Testis (tissue), 3 donors: ENCODE results near the gene NPLOC4. TPM values are rescaled to one million over a fixed set of nuclear protein-coding genes. Genes with fewer than 3 reads are reported as not detected.

Source experiments
- DNase-seq: peaks from one replicate; pipeline ENCODE4 v3.0.0-alpha.2; 2019
- H3K27ac ChIP-seq, 2 donors: fragments of 200-600 bp; sonication (generic); one replicate each; pipeline ENCODE4 v1.5.1; 2019
- H3K27me3 ChIP-seq: fragments of 200-600 bp; sonication (generic); one replicate; pipeline ENCODE4 v1.5.1; 2019
- H3K36me3 ChIP-seq: fragments of 200-600 bp; sonication (generic); one replicate; pipeline ENCODE4 v1.5.1; 2017; ENCODE audit warnings: low read depth; ENCODE audit errors: missing control alignments
- H3K4me1 ChIP-seq: fragments of 200-600 bp; sonication (generic); one replicate; pipeline ENCODE4 v1.5.1; 2019
- H3K4me3 ChIP-seq, 2 donors: fragments of 200-600 bp; sonication (generic); one replicate each; pipeline ENCODE4 v1.5.1; 2017 to 2019
- H3K9me3 ChIP-seq: fragments of 200-600 bp; sonication (generic); one replicate; pipeline ENCODE4 v1.5.1; 2017
- POLR2A ChIP-seq: fragments of 450-650 bp; IDR thresholded peaks from one replicate; pipeline ENCODE4 v1.6.1; 2017; ENCODE audit warnings: antibody characterized with exemption, mild to moderate bottlenecking, moderate library complexity
- WGBS, 2 donors: methylation state at CpG; one replicate each; pipeline ENCODE4 v1.1.5; 2018; 5-methylcytosine and 5-hydroxymethylcytosine counted together
- intact Hi-C: fragments of 100-400 bp; cut with DNase I; formaldehyde crosslinking; loops from one replicate; pipeline ENCODE4 v1.15.1; 2023; ENCODE audit warnings: low total_unique reads
- polyA plus RNA-seq: library from polyadenylated mRNA; stranded (reverse); fragments of 350-450 nt; fragmentation: Illumina TruSeq; extraction: RNeasy Lipid Tissue Mini Kit (QIAGEN cat#74804); gene quantifications from one replicate; pipeline ENCODE4 v1.2.3, GENCODE V29; 2014; ENCODE audit warnings: low read depth, low replicate concordance; ENCODE audit not compliant: insufficient read depth
- total RNA-seq, 2 donors: library from RNA; depleted of rRNA; stranded (reverse); fragments of >200 nt; gene quantifications; one replicate each; pipeline ENCODE4 v1.2.3, GENCODE V29; 2016
- TF ChIP-seq, protein P1 (sequence below), 3 experiments: fragments of 450-650 bp in 2 of 3; fragments of 200-600 bp in 1 of 3; sonication (generic) in 1 of 3; IDR thresholded peaks; one replicate each; pipeline ENCODE4 v1.5.1; 2016 to 2019; ENCODE audit warnings: antibody characterized with exemption in 3 of 3, mild to moderate bottlenecking in 2 of 3, moderate library complexity in 1 of 3

NPLOC4 gene
- total and polyA plus RNA-seq, 3 donors from 2014 or later: 106 to 130 (median 122) TPM

DNA sequence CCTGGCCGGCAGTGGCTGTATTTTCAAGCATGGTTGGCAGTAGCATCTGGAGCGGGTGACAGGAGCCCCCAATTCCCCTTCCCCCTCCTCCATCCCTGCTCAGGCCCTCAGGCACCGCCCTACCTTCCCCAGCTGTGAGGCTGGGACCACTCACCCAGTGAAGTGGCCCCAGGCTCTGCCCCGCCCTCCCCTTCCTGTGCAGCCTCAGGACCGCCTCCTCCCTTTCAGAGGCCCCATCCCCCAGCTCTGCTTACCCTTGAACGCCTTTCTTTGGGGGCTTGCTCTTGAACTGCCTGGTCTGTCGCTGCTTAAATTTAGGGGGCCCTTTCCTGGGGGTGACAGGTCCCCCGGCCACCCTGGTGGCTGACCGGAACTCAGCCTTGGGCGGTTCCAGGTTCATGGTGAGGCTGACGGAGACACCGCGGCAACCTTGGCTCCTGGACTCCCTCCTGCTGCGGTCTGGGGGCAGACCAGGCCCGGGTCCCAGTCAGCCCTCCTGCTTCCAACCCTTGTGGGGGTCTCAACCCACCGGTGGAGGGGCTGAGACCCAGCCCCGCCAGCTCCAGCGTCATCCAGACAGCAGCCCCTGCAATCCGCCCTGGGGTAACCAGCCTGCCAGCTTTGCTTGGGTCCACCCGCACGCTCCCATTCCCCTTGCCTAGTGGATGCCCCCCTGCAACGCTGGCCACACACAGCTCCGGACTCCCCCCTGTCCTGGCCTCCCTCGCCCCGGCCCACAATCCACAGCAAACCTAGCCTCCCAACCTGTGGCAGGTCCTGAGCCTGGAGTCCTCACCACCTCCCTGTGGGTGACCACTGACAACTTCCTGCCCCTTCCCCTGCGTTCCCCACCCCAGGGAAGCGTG is 16.2 kb upstream of the NPLOC4 start:
- H3K27ac ChIP-seq: no peak overlapping the region
- H3K36me3 ChIP-seq: no peaks in the 10 kb centered on the region
- no peaks in the 10 kb centered on the region for H3K9me3 ChIP-seq
- H3K27me3 ChIP-seq: no peaks in the 10 kb centered on the region
- 46 to 47% methylated on average over 24 to 27 of the region's 27 CpGs for WGBS, 2 donors
- DNase-seq: no peak
- no peak overlapping the region for H3K4me3 ChIP-seq
- H3K4me1 ChIP-seq: no peaks in the 10 kb centered on the region
- intact Hi-C loops: no loop called here
- no peak for TF ChIP-seq POLR2A
- TF ChIP-seq, protein P1, sequence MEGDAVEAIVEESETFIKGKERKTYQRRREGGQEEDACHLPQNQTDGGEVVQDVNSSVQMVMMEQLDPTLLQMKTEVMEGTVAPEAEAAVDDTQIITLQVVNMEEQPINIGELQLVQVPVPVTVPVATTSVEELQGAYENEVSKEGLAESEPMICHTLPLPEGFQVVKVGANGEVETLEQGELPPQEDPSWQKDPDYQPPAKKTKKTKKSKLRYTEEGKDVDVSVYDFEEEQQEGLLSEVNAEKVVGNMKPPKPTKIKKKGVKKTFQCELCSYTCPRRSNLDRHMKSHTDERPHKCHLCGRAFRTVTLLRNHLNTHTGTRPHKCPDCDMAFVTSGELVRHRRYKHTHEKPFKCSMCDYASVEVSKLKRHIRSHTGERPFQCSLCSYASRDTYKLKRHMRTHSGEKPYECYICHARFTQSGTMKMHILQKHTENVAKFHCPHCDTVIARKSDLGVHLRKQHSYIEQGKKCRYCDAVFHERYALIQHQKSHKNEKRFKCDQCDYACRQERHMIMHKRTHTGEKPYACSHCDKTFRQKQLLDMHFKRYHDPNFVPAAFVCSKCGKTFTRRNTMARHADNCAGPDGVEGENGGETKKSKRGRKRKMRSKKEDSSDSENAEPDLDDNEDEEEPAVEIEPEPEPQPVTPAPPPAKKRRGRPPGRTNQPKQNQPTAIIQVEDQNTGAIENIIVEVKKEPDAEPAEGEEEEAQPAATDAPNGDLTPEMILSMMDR (IDR thresholded peaks at IDR 0.05): no peak

DNA sequence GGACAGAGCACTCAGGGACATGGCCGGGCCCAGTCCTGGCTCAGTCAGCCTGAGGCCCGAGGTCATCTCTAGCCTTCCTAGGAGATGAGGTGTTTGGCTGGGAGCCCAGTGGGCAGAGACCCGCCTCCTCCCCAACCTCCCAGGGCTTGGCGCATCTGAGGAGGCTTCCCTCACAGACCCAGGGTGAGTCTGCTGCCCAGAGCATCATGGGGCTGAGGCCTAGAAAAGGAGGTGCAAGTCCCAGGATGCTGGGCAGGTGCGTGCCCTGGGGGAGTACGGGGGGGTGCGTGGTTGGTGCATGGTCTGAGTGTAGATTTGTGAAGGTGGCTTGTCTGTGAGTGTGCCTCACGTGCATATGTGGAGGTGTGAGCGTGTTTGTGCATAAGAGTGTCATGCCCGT is 14.8 kb upstream of the NPLOC4 start:
- TF ChIP-seq POLR2A: no peak
- TF ChIP-seq, protein P1 (IDR thresholded peaks at IDR 0.05): no peak
- H3K4me3 ChIP-seq: no peak overlapping the region
- no peak overlapping the region for H3K27ac ChIP-seq
- no peaks in the 10 kb centered on the region for H3K36me3 ChIP-seq
- intact Hi-C loops: no loop called here
- no peaks in the 10 kb centered on the region for H3K9me3 ChIP-seq
- WGBS, 2 donors: 67 to 88% methylated on average over 10 of the region's 10 CpGs
- no peaks in the 10 kb centered on the region for H3K27me3 ChIP-seq
- DNase-seq: peak; percentile 34
- H3K4me1 ChIP-seq: no peaks in the 10 kb centered on the region

DNA sequence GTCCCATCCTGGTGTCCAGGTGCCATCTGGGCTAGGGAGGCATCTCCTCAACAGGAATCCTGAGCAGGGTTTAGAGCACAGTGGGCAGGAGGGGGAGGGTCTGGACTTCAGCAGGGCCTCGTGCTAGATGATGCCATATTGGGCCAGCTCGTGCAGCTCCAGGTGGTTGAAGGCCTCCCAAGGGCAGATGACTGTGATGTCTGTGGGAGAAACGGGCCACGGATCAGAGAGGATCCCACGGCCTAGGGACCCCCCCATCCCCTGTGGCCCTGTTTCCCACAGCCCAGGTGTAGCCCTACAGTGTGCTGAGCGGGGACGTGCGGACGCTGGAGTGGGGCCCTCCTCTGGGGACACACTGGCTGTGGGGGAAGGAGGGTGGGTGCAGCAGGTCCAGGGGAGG is 14.0 kb upstream of the NPLOC4 start:
- H3K4me3 ChIP-seq: no peak overlapping the region
- no peaks in the 10 kb centered on the region for H3K27me3 ChIP-seq
- WGBS, 2 donors: 60 to 68% methylated on average over 5 to 9 of the region's 9 CpGs
- no peaks in the 10 kb centered on the region for H3K4me1 ChIP-seq
- no peaks in the 10 kb centered on the region for H3K36me3 ChIP-seq
- H3K27ac ChIP-seq: no peak overlapping the region
- no peaks in the 10 kb centered on the region for H3K9me3 ChIP-seq
- intact Hi-C loops: no loop called here
- TF ChIP-seq, protein P1 (IDR thresholded peaks at IDR 0.05): no peak
- no peak for TF ChIP-seq POLR2A
- no peak for DNase-seq

DNA sequence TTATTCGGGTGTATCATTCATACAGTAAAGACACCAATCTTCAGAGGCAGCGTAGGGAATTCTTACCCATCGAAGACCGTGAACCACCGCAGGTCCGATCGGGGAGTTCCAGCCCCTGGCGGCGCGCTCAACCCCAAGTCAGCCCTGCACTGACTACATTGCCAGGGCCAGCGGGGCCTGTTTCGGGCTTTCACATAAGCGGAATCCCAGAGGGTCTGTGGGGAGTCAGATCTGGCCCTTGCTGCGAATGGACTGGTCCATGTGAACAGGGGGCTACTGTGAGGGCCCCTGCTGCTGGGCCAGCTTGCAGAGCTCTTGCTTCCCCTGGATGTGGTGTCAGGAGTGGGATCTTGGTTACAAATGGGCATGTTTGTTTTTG is 11.8 kb upstream of the NPLOC4 start:
- intact Hi-C loops: no loop called here
- TF ChIP-seq, protein P1 (IDR thresholded peaks at IDR 0.05): no peak
- TF ChIP-seq POLR2A: no peak

More for the DNA sequence above, 11.8 kb upstream of the NPLOC4 start:
- 49% methylated on average over 14 of the region's 14 CpGs; no CpG with 5 or more reads in 1 of the 2 donors for WGBS, 2 donors
- Histone ChIP-seq H3K27me3 (no peaks in the 10 kb centered on the region), H3K4me1 (no peaks in the 10 kb centered on the region), H3K36me3 (no peaks in the 10 kb centered on the region), H3K4me3 (no peak overlapping the region), H3K27ac (no peak overlapping the region), H3K9me3 (no peaks in the 10 kb centered on the region)
- DNase-seq: no peak
